ENCODE results near the gene CRY1. TPM values are rescaled to one million over a fixed set of nuclear protein-coding genes. Genes with fewer than 3 reads are reported as not detected.

CRY1 gene
- total RNA-seq, 4 donors from 2014 or later: 5.7 to 14.3 (median 10.8) TPM

DNA sequence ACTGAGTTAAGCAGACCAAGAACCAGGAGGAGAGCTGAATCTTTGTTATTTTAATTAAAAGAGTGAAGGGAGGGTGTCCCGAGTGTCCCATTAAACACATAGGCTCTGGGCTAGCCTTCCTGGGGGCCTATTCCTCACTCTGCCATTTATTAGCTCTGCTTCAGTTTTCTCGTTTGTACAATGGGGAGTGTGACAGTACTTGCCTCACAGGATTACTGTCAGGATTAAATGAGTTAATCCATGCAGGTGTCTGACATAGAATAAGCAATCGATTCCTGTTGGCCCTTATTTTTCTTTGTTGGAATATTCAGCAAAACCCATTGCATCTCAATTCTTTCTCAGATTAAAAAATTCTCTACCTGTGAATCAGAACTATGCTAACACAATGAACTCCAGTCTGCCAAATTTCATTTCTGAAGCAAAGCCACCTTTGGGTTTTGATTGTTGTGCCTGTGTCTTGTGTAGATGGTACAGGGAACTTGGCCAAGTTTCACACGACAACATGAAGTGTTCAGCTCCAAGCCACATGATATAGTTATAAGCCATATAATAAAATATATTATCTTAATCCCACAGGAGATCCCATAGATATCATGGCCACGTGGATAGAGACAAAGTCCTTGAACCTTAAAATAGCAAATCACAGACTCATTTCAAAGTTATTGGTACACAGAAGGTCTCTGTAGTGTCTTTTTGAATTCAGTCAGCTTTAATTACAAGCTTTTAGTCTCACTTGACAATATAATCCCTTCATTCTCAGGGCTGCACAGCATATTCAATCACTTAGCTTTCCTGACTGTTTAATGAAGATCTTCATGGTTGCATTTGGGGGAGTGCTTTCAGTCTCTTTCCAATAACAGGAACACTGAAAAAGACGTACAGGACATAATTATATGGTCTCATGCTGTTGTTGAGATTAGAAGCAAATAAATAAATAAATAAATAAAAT, 34.4 kb upstream of the CRY1 start:
- H3K4me1 ChIP-seq: peaks cover 0 to 5% (median 0%) of the 10 kb centered on the region in 3 donors
- intact Hi-C loops (cut with DNase I): no loop called here
- no peak for TF ChIP-seq POLR2A (IDR thresholded peaks at IDR 0.05)
- TF ChIP-seq, protein P1, sequence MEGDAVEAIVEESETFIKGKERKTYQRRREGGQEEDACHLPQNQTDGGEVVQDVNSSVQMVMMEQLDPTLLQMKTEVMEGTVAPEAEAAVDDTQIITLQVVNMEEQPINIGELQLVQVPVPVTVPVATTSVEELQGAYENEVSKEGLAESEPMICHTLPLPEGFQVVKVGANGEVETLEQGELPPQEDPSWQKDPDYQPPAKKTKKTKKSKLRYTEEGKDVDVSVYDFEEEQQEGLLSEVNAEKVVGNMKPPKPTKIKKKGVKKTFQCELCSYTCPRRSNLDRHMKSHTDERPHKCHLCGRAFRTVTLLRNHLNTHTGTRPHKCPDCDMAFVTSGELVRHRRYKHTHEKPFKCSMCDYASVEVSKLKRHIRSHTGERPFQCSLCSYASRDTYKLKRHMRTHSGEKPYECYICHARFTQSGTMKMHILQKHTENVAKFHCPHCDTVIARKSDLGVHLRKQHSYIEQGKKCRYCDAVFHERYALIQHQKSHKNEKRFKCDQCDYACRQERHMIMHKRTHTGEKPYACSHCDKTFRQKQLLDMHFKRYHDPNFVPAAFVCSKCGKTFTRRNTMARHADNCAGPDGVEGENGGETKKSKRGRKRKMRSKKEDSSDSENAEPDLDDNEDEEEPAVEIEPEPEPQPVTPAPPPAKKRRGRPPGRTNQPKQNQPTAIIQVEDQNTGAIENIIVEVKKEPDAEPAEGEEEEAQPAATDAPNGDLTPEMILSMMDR (IDR thresholded peaks at IDR 0.05): no peak
- H3K27ac ChIP-seq: no peak overlapping the region
- no peak overlapping the region for H3K4me3 ChIP-seq
- DNase-seq: no peak
- no peaks in the 10 kb centered on the region for H3K36me3 ChIP-seq
- no peaks in the 10 kb centered on the region for H3K9me3 ChIP-seq
- WGBS, 2 donors: 56 to 60% methylated on average over 6 of the region's 6 CpGs
- H3K27me3 ChIP-seq: peaks cover 0 to 9% (median 0%) of the 10 kb centered on the region in 4 donors

DNA sequence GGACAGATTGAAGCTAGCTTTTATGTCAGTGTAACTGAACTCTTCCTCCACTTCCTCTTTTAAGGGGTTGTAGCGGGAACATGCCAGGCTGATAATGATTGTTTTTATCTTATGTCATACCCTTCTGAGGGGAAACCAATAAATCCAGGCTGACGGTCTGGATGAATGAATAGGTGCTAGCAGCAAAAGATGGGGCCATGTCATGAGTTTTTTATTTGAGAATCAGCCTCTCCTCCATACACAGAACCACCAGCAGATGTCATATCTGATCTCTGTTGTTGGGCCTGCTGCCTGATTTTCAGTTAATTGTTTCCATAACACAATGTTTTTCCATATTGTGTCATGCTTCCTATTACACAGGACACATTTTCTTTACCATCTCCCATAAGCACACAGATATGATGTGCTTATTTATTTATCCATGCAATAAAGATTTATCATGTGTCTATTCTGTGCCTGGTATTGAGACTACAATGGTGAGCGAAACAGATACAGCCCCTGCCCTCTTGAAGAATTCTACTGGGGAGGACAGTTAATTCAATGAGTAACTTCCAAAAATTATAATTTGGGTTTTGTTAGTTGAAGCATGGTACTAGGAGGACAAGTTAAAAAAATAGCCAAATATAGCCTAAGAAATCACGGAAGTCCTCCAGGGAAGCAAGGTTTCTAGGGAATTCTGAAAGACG, 33.6 kb upstream of the CRY1 start:
- 63 to 74% methylated on average over 5 of the region's 5 CpGs for WGBS, 2 donors
- no peak for DNase-seq
- intact Hi-C loops (cut with DNase I): no loop called here

DNA sequence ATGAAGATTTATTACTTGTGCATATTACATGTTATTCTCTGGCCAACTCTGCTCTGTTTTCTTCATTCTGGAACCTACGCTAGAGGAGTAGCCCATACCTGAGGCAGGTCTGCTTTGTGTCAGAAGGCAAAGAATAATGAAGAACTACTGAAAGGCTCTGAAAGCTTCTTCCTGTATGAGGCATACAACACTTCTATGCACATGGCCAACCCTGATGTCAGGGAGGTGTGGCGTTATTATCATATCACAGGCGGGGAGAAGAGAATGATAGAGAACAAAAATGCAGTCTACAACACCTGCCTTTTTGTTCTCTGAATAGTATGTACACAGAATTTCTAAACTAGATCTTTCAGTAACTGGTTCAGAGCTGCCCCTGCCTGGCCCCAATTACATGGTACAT, 32.5 kb upstream of the CRY1 start:
- WGBS, 2 donors: 60 to 71% methylated on average over 3 of the region's 3 CpGs

More for the DNA sequence above, 33.6 kb upstream of the CRY1 start:
- Histone ChIP-seq H3K27ac (no peak overlapping the region), H3K4me3 (no peak overlapping the region), H3K9me3 (no peaks in the 10 kb centered on the region), H3K4me1 (peaks cover 0 to 3% (median 0%) of the 10 kb centered on the region in 3 donors), H3K27me3 (peaks cover 0 to 17% (median 0%) of the 10 kb centered on the region in 4 donors), H3K36me3 (no peaks in the 10 kb centered on the region)
- TF ChIP-seq POLR2A (IDR thresholded peaks at IDR 0.05): no peak
- TF ChIP-seq, protein P1 (IDR thresholded peaks at IDR 0.05): peak in 3 of 6 experiments; percentile 14 to 43 (median 17)

DNA sequence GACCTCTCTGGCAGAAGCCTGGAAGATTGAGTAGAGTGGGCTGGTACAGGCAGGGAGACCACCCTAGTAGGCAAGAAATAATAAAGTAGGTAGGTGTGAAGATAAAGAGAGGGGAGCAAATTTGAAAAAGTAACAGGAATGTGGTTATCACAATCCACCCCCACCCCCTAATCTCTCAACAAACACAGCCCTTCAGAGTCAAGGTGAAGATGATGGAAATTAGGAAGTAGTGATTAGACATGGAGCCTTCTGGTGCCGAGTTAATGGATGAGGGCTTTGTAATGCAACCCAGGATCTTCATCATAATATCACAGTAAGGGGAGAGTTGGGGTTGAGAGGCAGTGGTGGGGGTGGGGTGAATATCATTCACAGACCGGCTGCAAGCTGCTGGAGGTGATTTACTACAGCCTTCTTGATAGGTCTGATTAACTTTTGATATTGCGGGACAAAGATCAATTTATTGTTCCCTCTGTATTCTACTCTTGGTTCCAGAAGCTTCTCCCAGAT, 29.2 kb upstream of the CRY1 start:
- peaks cover 0 to 28% (median 0%) of the 10 kb centered on the region in 4 donors for H3K27me3 ChIP-seq
- H3K9me3 ChIP-seq: no peaks in the 10 kb centered on the region
- WGBS, 2 donors: 43 to 58% methylated on average over 3 of the region's 3 CpGs
- no peaks in the 10 kb centered on the region for H3K4me1 ChIP-seq
- H3K36me3 ChIP-seq: no peaks in the 10 kb centered on the region
- no peak for DNase-seq
- intact Hi-C loops (cut with DNase I): no loop called here
- TF ChIP-seq, protein P1 (IDR thresholded peaks at IDR 0.05): no peak
- no peak for TF ChIP-seq POLR2A (IDR thresholded peaks at IDR 0.05)
- H3K4me3 ChIP-seq: no peak overlapping the region
- H3K27ac ChIP-seq: no peak overlapping the region

More for the DNA sequence above, 32.5 kb upstream of the CRY1 start:
- no peaks in the 10 kb centered on the region for H3K4me1 ChIP-seq
- DNase-seq: no peak
- H3K4me3 ChIP-seq: no peak overlapping the region
- no peaks in the 10 kb centered on the region for H3K36me3 ChIP-seq
- no peak overlapping the region for H3K27ac ChIP-seq
- peaks cover 0 to 28% (median 0%) of the 10 kb centered on the region in 4 donors for H3K27me3 ChIP-seq
- TF ChIP-seq, protein P1 (IDR thresholded peaks at IDR 0.05): no peak
- no peak for TF ChIP-seq POLR2A (IDR thresholded peaks at IDR 0.05)
- no peaks in the 10 kb centered on the region for H3K9me3 ChIP-seq
- intact Hi-C loops (cut with DNase I): no loop called here
